Anterior cingulate cortex (tissue), 58 donors: ENCODE measurements around the gene C1orf141.

Experiments used
- DNase-seq, 58 donors: peaks; one replicate each; lab custom pipeline; 2025; lab: John Stamatoyannopoulos, UW

C1orf141 gene

DNA sequence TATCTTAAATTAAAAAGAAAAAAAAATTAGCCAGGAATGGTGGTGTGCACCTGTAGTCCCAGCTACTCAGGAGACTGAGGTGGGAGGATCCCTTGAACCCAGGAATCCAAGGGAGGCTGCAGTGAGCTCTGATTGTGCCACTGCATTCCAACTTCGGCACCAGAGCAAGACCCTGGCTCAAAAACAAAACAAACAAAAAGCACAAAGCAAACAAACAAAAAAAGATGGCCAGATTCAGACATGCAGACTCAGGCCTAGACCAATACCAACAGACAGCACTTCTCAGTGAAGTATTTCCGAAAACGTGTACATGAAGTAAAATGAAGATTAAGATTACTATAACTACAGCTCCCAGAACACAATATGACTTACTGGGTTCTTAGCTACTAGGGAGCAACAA, 91.4 kb downstream of the C1orf141 start:
- DNase-seq = no peak
